Measurements from ENCODE around the gene SST. TPM values are rescaled to one million over a fixed set of nuclear protein-coding genes. Genes with fewer than 3 reads are reported as not detected.
"Not testable (repeated sequence)": the region's sequence is repeated elsewhere in the genome, so short reads cannot be mapped to it uniquely, and the experiment has no call there.

The SST gene
- total RNA-seq, 1 donor from 2014 or later, result not detected

DNA sequence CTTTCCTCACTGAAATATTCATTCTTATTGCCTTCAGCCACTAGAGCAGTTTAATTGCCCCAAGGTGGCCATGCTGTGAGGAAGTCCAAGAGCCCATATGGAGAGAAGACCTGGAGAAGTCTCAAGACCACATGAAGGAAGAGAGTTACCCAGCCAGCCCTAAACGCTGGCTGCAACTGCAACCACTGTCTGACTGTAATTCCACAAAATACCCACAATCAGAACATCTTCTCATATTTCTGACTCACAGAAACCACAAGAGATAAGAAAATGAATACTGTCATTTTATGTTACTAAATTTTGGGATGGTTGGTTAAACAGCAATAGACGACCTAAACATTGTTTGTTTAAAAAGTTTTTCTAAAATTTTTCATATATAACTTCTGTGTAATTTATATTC is 14.7 kb upstream of the SST start:
- ATAC-seq, result no peak
- DNase-seq (ENCODE audit: low spot score), result no peak

DNA sequence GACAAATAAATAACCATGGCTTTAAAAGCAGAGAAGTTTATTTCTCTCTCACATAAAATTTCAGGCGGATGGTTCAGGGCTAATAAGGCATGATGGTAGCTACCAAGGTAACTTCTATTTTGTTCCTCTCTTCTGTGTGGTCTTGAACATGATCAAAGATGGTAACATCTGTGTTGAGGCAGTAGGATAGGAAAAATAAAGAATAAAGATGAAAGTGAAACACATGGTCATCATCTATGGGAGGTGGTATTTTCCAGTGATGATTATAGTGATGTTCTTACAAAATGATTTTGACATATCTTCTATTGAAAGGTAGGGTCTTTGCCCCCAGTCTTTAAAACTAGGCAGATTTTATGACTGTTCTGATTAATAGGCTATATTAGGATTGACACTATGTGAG is 14.2 kb upstream of the SST start:
- ATAC-seq, result no peak
- no peak for DNase-seq (ENCODE audit: low spot score)

DNA sequence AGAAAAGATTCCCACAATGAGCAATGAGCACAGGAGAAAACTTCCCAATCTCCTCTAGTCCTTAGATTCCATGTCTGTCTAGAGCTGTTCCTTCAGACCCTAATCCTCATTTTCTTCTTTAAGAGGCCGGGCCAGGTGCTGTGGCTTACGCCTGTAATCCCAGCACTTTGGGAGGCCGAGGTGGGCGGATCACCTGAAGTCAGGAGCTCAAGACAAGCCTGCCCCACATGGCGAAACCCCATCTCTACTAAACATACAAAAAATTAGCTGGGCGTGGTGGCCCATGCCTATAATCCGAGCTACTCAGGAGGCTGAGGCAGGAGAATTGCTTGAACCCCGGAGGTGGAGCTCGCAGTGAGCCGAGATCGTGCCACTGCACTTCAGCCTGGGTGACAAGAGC is 11.6 kb upstream of the SST start:
- DNase-seq (ENCODE audit: low spot score); ATAC-seq: not testable (repeated sequence)

DNA sequence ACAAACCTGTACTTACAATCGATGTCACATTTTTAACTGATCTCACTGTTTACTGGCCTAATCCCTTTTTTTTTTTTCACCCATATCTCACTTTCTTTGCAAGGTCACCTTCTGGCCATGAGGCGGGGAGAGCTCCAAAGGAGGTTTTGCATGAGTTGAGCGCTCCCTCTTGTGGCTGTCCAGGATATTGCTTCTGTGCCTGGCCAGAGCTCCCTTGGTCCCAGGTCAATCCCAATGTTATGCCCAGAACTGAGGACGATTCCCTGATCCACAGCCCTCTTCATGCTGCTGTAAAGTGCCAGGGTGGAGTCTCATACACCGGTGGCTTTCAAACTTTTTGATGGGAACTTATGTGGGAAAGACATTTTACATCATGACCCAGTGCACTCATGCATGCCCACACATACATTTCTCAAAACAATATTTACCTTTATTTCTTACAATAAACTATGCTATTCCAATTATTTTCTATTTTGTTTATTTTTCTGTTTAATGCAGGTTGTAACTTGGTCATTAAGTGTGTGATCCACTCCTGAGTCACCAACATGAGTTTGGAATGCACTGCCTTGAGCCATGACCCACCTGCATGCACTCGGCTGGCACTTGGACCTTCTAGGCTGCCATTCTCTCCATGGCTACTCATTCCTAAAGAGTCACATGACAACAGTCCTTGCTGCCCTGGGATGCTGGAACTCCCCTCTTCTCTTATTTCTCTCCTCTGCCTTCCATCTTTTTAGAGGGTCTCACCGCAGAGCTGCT is 9.6 kb upstream of the SST start:
- DNase-seq (ENCODE audit: low spot score), result peak; percentile 80
- peak; percentile 100 for ATAC-seq

DNA sequence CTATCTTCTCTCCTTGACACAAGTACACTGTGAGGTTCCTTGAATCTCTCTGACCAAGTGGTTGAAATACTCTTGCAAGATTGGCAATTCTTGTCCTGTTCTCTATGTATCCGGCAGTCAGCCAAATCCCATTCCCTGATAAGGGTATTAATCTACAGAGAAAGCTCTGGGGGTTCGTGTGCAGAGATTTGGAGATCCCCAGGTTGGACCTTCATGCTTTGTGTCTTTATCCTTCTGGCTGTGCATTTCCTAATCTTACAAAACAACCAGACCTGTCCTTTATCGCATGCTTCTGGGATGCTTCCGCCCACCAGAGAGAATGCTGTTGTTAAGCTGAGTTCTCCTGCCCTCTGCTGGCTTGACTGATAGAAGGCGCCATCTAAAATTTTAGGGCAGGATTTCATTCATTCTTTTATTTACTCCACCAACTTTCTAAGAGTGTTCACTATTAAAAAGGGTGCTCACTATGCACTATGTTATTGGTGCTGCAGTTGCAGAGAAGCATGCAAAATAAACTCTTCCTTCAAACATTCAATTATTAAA is 8.6 kb upstream of the SST start:
- DNase-seq (ENCODE audit: low spot score) (no peak), ATAC-seq (peak; percentile 79)

DNA sequence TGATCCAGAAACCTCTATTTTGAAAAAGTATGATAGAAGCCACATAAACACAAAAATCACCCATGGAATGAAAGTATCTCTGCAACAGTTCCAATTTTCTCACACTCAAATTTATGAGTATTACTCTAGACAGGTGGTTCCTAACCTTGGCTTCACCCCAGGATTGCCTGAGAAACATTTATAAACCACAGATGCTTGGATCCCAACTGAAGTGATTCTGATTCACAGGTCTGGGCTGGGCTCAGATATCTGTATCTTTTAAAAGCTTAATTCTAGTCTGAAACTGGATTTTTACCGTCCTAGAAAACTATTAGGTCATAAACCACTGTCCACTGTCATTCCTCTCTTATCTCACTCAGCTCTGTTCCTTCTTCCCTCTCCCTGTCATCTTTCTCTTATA is 7.4 kb upstream of the SST start:
- no peak for DNase-seq (ENCODE audit: low spot score)

DNA sequence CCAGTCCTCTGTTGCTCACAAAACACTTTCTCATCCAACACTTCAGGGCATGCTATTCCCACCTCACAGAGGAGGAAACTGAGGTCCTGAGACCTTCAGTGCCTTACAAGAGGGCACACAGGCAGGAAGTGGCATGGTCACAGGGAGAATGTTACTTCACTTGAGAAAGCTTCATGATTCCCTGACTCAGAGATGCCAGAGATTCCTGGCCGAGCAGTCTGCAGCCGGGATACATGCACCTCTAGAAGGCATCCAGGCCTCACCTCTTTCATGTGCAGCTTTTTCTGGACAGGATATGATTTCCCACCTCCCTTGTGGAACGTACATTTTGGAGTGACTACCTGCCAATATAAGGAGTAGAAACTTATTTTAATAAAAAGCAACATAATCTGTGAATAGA is 2.8 kb upstream of the SST start:
- no peak for DNase-seq (ENCODE audit: low spot score)
- ATAC-seq, result no peak

More for the DNA sequence above, 7.4 kb upstream of the SST start:
- no peak for ATAC-seq

DNA sequence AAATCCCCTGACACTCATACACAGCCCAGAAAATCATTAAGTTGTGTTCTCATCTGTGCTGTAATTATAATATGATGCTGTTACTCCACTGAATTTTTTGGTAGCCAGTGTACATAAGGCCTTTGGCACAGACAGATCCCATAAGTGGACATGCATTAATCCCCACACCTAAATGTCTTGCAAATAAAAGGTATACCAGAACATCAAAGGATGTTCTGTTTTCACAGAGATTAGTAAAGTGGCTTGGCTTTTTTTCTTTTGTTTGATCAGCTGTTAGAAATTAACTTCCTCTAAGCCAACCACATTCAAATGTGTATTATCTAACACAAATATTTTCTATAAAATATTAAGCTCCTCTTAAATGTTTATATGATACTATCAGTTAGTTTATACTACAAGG is 2.7 kb downstream of the SST start:
- ATAC-seq, result no peak
- no peak for DNase-seq (ENCODE audit: low spot score)

DNA sequence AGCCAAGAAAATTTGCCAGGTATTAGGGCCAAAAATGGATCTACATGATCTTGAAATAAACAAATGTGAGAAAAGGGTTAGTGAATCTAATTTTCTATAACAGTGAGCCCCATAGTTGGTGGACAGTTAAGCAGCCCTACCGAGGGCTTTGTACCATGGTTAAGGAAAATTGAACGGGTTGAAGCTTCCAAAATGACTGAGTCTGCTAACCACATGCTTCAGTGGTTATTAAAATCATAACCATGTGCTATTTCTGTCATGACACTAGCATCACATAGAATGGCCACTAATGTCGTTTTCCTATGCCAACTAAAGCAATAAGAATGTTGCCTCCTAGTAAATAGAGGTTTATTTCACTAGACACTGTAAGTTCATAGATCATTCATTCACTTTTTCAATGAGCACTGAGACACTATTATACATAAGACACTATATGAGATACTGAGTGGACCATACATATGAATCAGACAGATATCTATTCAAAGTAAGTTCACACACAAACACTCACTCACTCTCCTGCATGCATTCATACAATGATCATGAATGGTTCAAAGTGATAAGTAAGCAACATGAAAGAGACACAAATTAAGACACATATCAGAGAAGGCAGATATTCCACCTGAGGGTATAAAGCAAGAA is 4.3 kb downstream of the SST start:
- DNase-seq (ENCODE audit: low spot score), result no peak
- no peak for ATAC-seq

DNA sequence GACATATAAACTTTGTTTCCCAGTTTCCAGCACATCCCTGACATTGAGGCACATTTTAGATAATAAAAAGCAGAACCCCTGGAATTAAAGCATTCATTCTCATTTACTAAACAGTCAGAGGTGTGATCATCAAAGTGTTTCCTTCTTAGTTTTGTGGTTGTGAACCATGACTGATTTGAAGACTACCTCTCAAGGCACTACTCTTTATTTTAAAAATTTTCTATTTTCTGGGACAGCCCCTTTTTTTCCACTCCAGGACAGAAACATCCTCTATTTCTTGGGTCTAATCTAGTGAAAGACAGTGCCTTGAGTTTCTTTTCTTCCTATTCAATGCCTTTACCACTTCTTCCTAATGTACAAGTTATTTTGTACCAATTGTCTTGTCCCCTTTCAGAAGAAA is 5.2 kb downstream of the SST start:
- ATAC-seq (no peak), DNase-seq (ENCODE audit: low spot score) (no peak)

DNA sequence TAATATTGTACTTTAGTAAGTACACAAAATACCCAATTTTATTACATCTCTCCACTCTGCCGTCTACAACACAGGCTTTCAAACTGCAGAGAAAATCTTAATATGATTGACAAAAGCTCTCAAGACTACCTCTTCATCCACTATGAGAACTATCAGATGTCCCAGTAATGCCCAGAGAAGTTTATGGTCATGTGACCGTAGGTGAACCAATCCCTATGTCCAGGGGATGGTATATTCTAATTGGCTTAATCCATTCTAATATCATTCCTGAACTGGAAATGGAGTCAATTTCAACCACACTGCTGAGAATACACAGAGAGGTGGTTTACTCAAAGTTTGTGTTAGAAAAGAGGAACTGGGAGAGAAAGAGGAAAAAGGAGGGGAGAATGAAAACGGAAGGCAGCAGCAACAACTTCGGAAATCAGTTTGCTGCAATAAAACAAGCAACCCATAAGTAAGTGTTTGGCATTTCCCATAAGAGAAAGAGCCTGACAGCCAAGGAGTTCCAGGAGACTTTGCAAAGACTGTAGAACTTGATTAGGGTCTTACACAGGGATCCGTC is 7.3 kb downstream of the SST start:
- ATAC-seq, result no peak
- DNase-seq (ENCODE audit: low spot score), result no peak

DNA sequence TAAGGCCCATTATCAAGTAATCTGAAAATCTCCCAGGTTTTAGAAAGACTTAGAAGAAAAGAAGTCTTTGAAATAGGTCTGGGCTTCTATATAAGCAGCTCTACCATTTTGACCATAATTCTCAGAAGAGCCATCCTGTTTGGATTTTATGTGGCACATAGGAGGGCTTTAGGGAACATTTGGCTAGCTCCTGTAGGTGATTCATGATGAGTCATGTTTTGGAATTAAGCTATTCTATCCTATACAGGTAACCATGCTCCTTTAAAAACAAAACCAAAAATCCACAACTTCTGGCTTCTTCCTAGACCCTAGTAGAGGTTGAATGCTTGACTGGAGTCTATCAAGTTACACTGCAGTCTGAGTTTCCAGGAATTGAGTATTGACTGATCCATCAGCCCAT is 8.9 kb downstream of the SST start:
- ATAC-seq (no peak), DNase-seq (ENCODE audit: low spot score) (no peak)

DNA sequence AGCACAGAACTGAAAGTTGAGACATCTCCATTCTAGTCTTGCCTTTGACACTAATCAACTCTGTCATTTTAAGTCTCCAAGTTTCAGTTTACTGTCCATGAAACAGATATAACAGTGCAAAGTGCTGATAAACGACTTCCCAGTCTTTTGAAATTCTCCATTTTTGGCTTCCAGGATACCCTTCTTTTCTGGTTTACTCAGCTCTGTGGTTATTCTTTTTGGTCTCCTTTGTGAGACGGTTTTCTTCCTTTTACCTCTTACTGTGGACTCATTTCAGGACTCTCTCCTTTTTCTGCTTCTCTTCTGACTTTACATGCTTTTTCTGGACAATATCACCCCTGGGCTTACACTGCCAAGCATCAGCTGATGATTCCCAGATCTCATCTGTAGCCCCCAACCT is 18.9 kb downstream of the SST start:
- DNase-seq (ENCODE audit: low spot score) (no peak), ATAC-seq (no peak)

DNA sequence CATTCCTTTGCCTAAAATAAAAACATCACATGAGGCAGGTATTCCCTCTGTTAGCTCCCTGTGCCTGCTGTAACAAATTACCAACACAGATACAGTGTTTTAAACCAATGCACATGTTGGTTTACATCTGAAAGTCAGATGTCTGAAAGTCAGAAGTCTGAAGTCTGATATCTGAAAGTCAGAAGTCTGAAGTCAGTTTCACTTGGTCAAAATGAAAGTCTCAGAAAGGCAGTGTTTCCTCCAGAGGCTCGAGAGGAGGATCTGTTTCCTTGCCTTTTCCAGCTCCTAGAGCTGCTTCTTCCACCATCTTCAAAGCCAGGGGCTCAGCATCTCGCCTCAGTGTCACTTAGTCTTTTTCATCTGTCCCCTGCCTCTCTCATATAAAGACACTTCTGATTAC is 22.0 kb downstream of the SST start:
- DNase-seq (ENCODE audit: low spot score), result no peak
- no peak for ATAC-seq

DNA sequence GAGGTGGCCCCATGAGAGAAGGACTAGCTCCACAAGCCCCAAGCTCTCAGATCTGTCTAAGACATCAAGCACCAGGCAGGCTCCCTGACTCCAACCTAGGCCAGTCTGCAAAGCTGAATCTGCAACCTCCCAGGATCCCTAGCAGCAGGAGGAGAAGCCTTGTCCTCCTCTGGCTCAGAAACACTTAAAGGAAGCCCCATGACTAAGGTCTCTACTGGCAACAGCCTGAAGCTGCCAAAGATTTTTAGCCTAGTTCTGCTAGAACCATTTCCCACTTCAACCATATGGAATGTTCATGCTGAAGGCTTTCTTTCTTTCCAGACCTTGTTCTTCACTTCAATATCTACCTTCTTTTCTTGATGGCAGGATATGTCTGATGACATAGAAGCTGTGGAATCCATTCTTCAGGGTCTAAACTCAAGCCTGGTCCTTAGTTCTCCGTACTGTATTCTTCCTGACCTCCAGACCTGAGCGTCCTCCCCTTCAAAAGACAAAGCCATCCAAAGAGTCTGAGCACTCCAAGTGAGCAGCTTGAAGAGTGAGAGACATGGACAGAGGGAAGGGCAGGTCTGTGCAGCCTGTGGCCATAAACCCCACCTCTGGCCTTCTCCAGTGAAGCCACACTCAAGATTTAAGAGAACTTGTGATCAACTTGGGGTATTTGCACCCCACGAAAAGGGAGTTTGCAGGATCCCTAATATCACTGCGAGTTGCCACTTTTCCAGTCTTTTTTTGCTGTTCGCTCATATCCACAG is 23.1 kb downstream of the SST start:
- no peak for DNase-seq (ENCODE audit: low spot score)
- no peak for ATAC-seq

DNA sequence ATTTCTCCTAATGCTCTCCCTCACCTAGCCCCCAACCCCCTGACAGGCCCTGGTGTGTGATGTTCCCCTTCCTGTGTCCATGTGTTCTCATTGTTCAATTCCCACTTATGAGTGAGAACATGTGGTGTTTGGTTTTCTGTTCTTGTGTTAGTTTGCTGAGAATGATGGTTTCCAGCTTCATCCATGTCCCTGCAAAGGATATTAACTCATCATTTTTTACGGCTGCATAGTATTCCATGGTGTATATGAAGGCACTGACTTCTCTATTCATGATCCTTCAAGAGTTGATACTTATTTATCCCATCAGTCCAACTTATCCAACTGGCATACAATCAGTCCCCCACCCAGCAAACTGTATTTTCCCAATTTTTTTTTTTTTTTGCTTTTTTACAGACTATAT is 24.8 kb downstream of the SST start:
- ATAC-seq; DNase-seq (ENCODE audit: low spot score): not testable (repeated sequence)

DNA sequence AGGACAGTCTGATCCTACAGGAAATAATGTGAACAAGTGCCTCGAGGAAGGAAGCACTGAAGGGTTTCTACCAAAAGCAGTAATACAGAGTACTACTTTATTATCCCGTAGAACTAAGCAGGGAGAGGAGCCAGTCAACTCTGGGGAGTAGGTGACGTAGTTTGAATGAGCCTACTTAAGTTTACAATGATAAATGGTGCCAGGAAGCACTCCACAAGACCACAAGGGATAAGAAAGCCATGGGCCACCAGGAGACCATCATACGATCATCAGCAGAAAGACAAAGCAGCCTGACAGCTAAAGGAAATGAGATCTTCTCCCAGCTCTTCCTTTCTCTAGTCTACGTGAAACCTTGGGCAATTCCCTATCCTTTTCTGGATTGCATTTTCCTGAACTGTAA is 27.3 kb downstream of the SST start:
- DNase-seq (ENCODE audit: low spot score) (no peak), ATAC-seq (no peak)

DNA sequence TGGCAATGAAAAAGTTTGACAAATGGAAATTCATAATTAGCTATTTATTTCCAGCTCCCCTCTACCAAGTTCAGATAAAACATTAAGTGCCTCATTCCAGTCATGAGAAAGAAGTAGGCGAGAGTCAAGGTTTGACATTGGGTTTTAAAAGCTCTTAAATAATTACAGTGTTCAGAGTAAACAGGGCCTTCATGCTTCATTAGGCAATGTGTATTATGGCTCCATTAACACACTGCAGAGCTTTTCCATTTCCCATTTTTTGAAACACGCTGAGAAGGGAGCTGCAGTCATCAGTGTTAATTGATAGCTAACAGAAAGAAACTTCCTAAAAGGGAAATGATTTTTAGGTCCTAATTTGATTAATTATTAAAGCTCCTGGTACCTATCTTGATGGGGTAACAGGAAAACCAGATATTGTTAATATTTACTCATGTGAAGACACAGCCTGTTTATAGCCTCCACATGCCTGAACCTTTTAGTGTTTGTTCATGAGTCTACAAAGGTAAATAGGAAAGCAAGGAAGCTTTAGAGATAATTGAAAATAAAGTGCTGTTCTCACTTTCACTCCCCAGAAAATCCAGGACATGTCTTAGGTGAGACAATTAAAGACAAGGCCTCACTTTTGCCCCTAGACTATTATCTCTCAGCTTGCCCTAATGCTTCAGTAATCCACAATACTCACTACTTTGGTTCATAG is 28.7 kb downstream of the SST start:
- ATAC-seq (peak; percentile 26), DNase-seq (ENCODE audit: low spot score) (no peak)

DNA sequence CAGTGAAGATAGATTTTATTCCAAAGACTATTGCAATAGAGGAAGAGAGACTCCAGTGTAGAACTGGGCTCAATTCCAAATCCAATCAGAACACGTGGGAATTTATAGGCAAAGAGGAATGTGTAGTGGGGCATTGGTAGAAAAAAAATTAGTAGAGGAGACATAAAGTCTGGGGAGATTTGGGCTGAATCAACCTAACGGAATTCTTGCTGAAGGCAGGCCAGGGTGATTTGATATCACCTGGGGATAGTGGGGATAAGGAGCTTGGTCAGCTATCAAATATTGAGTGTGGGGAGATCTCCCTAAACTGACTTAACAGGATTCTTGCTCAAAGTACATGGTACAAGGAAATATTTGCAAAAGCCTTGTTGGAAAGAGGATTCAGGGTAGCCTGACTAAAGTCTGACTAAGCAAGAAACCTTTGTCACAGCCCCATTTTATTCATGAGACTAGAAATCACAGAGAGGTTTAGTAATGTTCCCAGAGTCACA is 29.6 kb downstream of the SST start:
- DNase-seq (ENCODE audit: low spot score) (no peak), ATAC-seq (peak; percentile 7)

DNA sequence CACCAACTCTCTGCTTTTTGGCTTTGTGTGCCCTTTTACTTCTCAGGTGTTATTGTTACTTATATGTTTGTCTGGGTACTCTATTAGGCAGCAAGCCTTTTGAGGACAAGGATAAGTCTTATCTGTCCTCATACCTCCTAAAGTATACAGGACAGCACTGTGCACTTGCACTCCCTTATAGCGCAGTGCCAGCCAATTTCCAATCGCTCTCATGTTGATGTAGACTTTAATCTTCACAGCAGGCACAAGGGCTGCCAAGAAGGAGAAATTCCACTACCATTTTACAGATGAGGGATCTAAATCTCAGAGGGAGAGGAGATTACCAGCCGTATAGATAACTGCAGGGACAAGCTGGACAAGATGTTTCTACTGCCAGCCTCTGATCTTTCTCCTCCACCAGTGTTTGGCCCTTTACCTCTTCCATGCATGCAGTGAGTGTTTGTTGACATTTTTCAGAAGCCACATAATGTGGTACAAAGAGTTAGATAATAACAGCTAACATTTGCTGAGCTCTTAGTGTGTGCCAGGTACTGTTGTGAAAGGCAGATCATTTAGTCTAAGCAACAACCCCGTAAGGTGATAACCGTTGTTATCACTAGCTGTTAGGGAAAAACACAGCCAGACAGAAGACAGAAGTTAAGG is 30.1 kb downstream of the SST start:
- DNase-seq (ENCODE audit: low spot score), result peak; percentile 47
- ATAC-seq, result peak; percentile 85
